HEK293 (cell line): ENCODE results near the gene SYNM.
A peak's percentile ranks its signal among the peaks of the same experiment; 100 is the strongest.

ENCODE experiments used
- CTCF ChIA-PET: fragments of 350-600 bp; formaldehyde crosslinking; extraction: SDS; loops from one replicate; lab custom pipeline; 2021; ENCODE audit warnings: antibody characterized with exemption; lab: Yijun Ruan, JAX
- POLR2A ChIA-PET: fragments of 300-600 bp; formaldehyde crosslinking; extraction: SDS; loops from one replicate; lab custom pipeline; 2020; ENCODE audit warnings: antibody characterized with exemption, inconsistent platforms; lab: Yijun Ruan, JAX
- H3K27ac ChIP-seq: fragments of 200-500 bp; sonication (Bioruptor generic); 2 replicates; pipeline ENCODE4 v1.5.1; 2014; ENCODE audit warnings: low read depth, low read length, control low read depth, inconsistent platforms; ENCODE audit errors: extremely low read depth
- H3K36me3 ChIP-seq, 2 experiments: fragments of 200-500 bp in 1 of 2; sonication (Bioruptor generic) in 1 of 2; 1 replicate in 1 of 2; 2 replicates in 1 of 2; pipeline ENCODE4 v1.5.1; 2014 to 2017; ENCODE audit warnings: inconsistent platforms in 2 of 2, low read length in 2 of 2; ENCODE audit not compliant: control insufficient read depth in 2 of 2, insufficient read depth in 1 of 2
- H3K4me1 ChIP-seq: fragments of 200-500 bp; sonication (Bioruptor generic); 2 replicates; pipeline ENCODE4 v1.5.1; 2014; ENCODE audit warnings: mild to moderate bottlenecking, low read length, inconsistent platforms; ENCODE audit not compliant: control insufficient read depth, insufficient read depth
- H3K4me3 ChIP-seq: 2 replicates; pipeline ENCODE4 v1.5.1; 2011; ENCODE audit warnings: low read depth, mild to moderate bottlenecking, control low read depth, low read length, moderate library complexity
- H3K9me3 ChIP-seq: fragments of 200-500 bp; sonication (Bioruptor generic); 2 replicates; pipeline ENCODE4 v1.5.1; 2014; ENCODE audit warnings: low read depth, low read length, inconsistent platforms; ENCODE audit not compliant: control insufficient read depth, insufficient read depth
- BCL11B ChIP-seq: fragments of 450-650 bp; formaldehyde crosslinking; IDR thresholded peaks from 2 replicates; pipeline ENCODE4 v1.5.1; 2016; ENCODE audit warnings: low read depth, missing biosample characterization, missing genetic modification characterization
- HOXA7 ChIP-seq: sonication (generic); formaldehyde crosslinking; IDR thresholded peaks from 2 replicates; pipeline ENCODE4 v1.8.1; 2022; ENCODE audit warnings: missing genetic modification reagents, borderline replicate concordance
- KLF16 ChIP-seq: fragments of 450-650 bp; formaldehyde crosslinking; IDR thresholded peaks from 2 replicates; pipeline ENCODE4 v1.5.1; 2017; ENCODE audit warnings: missing biosample characterization, missing genetic modification characterization
- SCRT2 ChIP-seq: fragments of 450-650 bp; formaldehyde crosslinking; IDR thresholded peaks from 2 replicates; pipeline ENCODE4 v1.5.1; 2016; ENCODE audit warnings: missing biosample characterization, missing genetic modification characterization
- SP3 ChIP-seq: fragments of 450-650 bp; formaldehyde crosslinking; IDR thresholded peaks from 2 replicates; pipeline ENCODE4 v1.5.1; 2016; ENCODE audit warnings: missing biosample characterization, missing genetic modification characterization
- ZBTB7A ChIP-seq: fragments of 450-650 bp; formaldehyde crosslinking; IDR thresholded peaks from 2 replicates; pipeline ENCODE4 v1.5.1; 2016; ENCODE audit warnings: low read depth, missing biosample characterization, missing genetic modification characterization
- ZFP3 ChIP-seq: fragments of 450-650 bp; formaldehyde crosslinking; IDR thresholded peaks from 2 replicates; pipeline ENCODE4 v1.5.1; 2016; ENCODE audit warnings: low read depth, missing biosample characterization, missing genetic modification characterization
- ZNF140 ChIP-seq: fragments of 450-650 bp; formaldehyde crosslinking; IDR thresholded peaks from 2 replicates; pipeline ENCODE4 v1.5.1; 2016; ENCODE audit warnings: missing biosample characterization, missing genetic modification characterization
- ZNF2 ChIP-seq: fragments of 450-650 bp; formaldehyde crosslinking; IDR thresholded peaks from 2 replicates; pipeline ENCODE4 v1.5.1; 2016; ENCODE audit warnings: missing biosample characterization, missing genetic modification characterization
- ZNF202 ChIP-seq: fragments of 450-650 bp; formaldehyde crosslinking; IDR thresholded peaks from 2 replicates; pipeline ENCODE4 v1.5.1; 2016; ENCODE audit warnings: missing biosample characterization, missing genetic modification characterization, borderline replicate concordance
- ZNF266 ChIP-seq: fragments of 450-650 bp; formaldehyde crosslinking; IDR thresholded peaks from 2 replicates; pipeline ENCODE4 v1.5.1; 2016; ENCODE audit warnings: missing biosample characterization, missing genetic modification characterization, low read depth
- ZNF274 ChIP-seq, 2 experiments: fragments of 200-500 bp in 1 of 2; fragments of 450-650 bp in 1 of 2; sonication (Bioruptor generic) in 1 of 2; formaldehyde crosslinking in 1 of 2; IDR thresholded peaks; 2 replicates each; pipeline versions ENCODE4 v1.5.1 to v1.6.1; 2014 to 2016; ENCODE audit warnings: borderline replicate concordance in 1 of 2, inconsistent platforms in 1 of 2, low read length in 1 of 2, missing biosample characterization in 1 of 2, missing genetic modification characterization in 1 of 2
- ZNF423 ChIP-seq: fragments of 450-650 bp; formaldehyde crosslinking; IDR thresholded peaks from 2 replicates; pipeline ENCODE4 v1.5.1; 2016; ENCODE audit warnings: missing biosample characterization, missing genetic modification characterization
- ZNF473 ChIP-seq: fragments of 450-650 bp; formaldehyde crosslinking; IDR thresholded peaks from 2 replicates; pipeline ENCODE4 v1.5.1; 2017; ENCODE audit warnings: missing biosample characterization, missing genetic modification characterization
- ZNF624 ChIP-seq: fragments of 450-650 bp; formaldehyde crosslinking; IDR thresholded peaks from 2 replicates; pipeline ENCODE4 v1.5.1; 2017; ENCODE audit warnings: missing biosample characterization, missing genetic modification characterization
- ZNF785 ChIP-seq: fragments of 450-650 bp; formaldehyde crosslinking; IDR thresholded peaks from 2 replicates; pipeline ENCODE4 v1.5.1; 2016; ENCODE audit warnings: missing biosample characterization, missing genetic modification characterization
- ZSCAN16 ChIP-seq: fragments of 450-650 bp; formaldehyde crosslinking; IDR thresholded peaks from 2 replicates; pipeline ENCODE4 v1.5.1; 2016; ENCODE audit warnings: missing biosample characterization, missing genetic modification characterization
- ZXDB ChIP-seq: fragments of 450-650 bp; formaldehyde crosslinking; IDR thresholded peaks from 2 replicates; pipeline ENCODE4 v1.5.1; 2016; ENCODE audit warnings: missing biosample characterization, missing genetic modification characterization
- TF ChIP-seq, protein P1 (sequence below): fragments of 450-650 bp; formaldehyde crosslinking; conservative IDR thresholded peaks from 2 replicates; pipeline ENCODE4 v1.5.1; 2016; ENCODE audit warnings: low read depth, missing biosample characterization, missing genetic modification characterization
- TF ChIP-seq, protein P2 (sequence below): fragments of 450-650 bp; formaldehyde crosslinking; IDR thresholded peaks from 2 replicates; pipeline ENCODE4 v1.5.1; 2016; ENCODE audit warnings: missing biosample characterization, missing genetic modification characterization
- TF ChIP-seq, protein P3 (sequence below): fragments of 450-650 bp; formaldehyde crosslinking; IDR thresholded peaks from 2 replicates; pipeline ENCODE4 v1.5.1; 2016; ENCODE audit warnings: missing biosample characterization, missing genetic modification characterization

The SYNM gene

DNA sequence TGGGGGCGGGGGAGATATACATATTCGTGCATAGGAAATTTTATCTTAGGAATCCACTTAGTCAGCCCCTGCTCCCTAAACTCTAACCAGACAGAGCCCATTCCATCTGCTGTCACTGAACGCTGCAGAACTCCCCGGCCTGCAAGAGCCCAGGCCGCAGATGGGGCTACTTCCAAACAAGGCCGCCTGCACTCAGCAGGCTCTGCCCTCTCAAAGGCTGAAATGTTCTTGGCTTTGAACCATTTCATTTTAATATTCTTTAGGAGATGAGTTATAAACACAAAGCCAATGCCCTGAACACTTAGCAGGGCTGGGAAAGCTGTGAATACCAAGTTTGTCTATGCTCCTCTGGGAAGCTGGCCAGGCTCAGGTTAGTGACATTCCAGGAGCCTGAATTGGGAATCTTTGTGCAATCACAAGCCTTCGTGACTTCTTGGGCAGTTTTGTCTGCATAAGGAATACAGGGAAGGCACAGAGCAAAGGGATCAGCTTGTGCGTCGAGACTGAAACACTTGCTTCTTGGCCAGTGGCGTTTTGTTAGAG lies 65.0 kb downstream of the SYNM start:
- H3K27ac ChIP-seq: no peak overlapping the region
- ChIA-PET POLR2A (no interaction called here), CTCF (no interaction called here)
- H3K9me3 ChIP-seq: no peaks in the 10 kb centered on the region
- no peak for TF ChIP-seq ZNF274 (IDR thresholded peaks at IDR 0.05; ENCODE audit: low read length)
- TF ChIP-seq ZNF274 (tag by site-specific recombination; IDR thresholded peaks at IDR 0.05; ENCODE audit: borderline replicate concordance): no peak
- no peak for TF ChIP-seq HOXA7 (CRISPR knock-in tag)
- no peak overlapping the region for H3K4me3 ChIP-seq
- no peaks in the 10 kb centered on the region for H3K4me1 ChIP-seq
- H3K36me3 ChIP-seq: peaks cover 7 to 47% of the 10 kb centered on the region in 2 experiments; a peak in 2 of 3 replicates

DNA sequence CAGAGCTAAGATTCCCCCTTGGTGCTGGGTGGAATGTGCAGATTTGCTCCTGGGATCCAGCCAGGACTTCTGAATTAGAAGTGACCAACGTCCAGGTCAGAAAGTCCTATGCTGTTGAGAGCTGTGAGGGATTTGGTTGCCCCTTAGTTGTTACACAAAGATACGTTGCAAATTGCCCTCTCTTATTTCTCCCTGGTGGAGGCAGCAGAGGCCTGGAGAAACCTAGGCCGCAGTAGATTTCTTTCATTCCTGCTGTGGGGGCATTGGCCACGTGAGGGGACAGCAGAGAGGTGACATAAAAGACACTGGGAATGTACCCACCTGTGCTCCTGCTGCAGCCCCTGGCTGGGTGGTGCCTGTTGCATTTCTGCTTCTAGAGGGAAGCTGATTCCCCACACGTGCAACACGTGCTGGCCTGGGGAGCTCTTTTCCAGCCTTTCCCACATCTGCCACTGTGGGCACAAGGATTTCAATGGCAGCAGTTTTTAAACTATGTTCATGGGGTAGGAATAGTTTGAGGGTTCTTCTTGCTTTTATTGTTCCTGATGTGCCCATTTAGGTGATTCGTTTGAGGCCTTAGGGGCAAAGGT lies 65.7 kb downstream of the SYNM start:
- TF ChIP-seq SCRT2: peak; percentile 70
- no peak for TF ChIP-seq ZNF140
- ChIA-PET CTCF (no interaction called here), POLR2A (no interaction called here)
- no peaks in the 10 kb centered on the region for H3K4me1 ChIP-seq
- H3K4me3 ChIP-seq: no peak overlapping the region
- no peak overlapping the region for H3K27ac ChIP-seq
- peaks cover 7 to 51% of the 10 kb centered on the region in 2 experiments; a peak in 2 of 3 replicates for H3K36me3 ChIP-seq
- H3K9me3 ChIP-seq: no peaks in the 10 kb centered on the region

DNA sequence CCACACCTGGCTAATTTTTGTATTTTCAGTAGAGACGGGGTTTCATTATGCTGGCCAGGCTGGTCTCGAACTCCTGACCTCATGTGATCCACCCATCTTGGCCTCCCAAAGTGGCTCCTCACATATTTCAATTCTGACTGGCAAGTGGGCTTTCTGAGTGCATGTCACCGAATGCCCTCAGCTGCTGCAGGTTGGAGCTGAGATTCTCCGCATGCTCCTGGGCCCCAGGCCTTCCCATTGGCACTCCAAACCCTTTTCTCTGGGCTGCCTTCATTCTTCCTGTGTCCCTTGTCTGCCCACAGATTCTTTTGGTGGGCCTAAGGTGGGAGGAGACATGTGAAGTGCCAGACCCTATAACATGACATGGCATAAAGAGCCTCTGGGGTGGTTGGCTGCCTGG lies 67.3 kb downstream of the SYNM start:
- POLR2A ChIA-PET: no interaction called here
- Histone ChIP-seq H3K27ac (no peak overlapping the region), H3K9me3 (no peaks in the 10 kb centered on the region), H3K36me3 (peaks cover 7 to 45% of the 10 kb centered on the region in 2 experiments; a peak in 2 of 3 replicates), H3K4me3 (no peak overlapping the region), H3K4me1 (0 out of 2 replicates have a peak, but pooled peaks cover under 1% of the 10 kb centered on the region)
- CTCF ChIA-PET: interaction anchor here (0.5 to 0.6 kb wide), 3 partner anchors 59 to 74 kb away, joined by 3 to 4 read pairs (median 3); no protein-coding TSS in a partner anchor
- TF ChIP-seq ZNF473 (tag by site-specific recombination) (no peak), ZNF2 (tag by site-specific recombination) (no peak), ZBTB7A (tag by site-specific recombination) (no peak), ZNF624 (tag by site-specific recombination) (no peak)

DNA sequence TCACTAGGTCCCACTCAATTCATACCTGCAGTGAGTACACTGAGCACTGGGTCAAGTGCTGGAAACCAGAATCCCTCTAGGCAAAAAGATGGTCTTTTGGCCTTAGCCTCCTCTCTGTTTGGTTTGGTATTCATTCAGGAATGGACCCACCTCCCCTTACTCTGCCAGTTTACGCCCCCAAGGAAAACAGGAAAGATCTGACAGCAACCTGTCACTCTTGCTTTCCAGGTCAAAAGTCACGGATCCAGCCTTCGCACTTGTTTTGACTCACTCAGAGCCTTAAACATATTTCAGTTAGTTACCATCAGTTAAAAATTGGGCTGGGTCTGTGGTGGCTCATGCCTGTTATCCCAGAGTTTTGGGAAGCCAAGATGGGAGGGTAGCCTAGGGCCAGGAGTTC lies 68.1 kb downstream of the SYNM start:
- peaks cover 7 to 43% of the 10 kb centered on the region in 2 experiments; a peak in 2 of 3 replicates for H3K36me3 ChIP-seq
- POLR2A ChIA-PET: no interaction called here
- H3K9me3 ChIP-seq: no peaks in the 10 kb centered on the region
- CTCF ChIA-PET: no interaction called here
- no peak overlapping the region for H3K4me3 ChIP-seq
- H3K4me1 ChIP-seq: peaks cover 3% of the 10 kb centered on the region; the same call in 1 of the 2 replicates
- H3K27ac ChIP-seq: no peak overlapping the region
- TF ChIP-seq ZSCAN16 (tag by site-specific recombination) (no peak), BCL11B (tag by site-specific recombination) (no peak), ZNF266 (tag by site-specific recombination) (no peak), ZXDB (tag by site-specific recombination) (no peak), KLF16 (tag by site-specific recombination) (no peak), SP3 (tag by site-specific recombination) (no peak), ZFP3 (no peak), ZNF785 (tag by site-specific recombination) (no peak), ZNF202 (tag by site-specific recombination) (no peak), ZNF423 (tag by site-specific recombination) (no peak)
- TF ChIP-seq, protein P1, sequence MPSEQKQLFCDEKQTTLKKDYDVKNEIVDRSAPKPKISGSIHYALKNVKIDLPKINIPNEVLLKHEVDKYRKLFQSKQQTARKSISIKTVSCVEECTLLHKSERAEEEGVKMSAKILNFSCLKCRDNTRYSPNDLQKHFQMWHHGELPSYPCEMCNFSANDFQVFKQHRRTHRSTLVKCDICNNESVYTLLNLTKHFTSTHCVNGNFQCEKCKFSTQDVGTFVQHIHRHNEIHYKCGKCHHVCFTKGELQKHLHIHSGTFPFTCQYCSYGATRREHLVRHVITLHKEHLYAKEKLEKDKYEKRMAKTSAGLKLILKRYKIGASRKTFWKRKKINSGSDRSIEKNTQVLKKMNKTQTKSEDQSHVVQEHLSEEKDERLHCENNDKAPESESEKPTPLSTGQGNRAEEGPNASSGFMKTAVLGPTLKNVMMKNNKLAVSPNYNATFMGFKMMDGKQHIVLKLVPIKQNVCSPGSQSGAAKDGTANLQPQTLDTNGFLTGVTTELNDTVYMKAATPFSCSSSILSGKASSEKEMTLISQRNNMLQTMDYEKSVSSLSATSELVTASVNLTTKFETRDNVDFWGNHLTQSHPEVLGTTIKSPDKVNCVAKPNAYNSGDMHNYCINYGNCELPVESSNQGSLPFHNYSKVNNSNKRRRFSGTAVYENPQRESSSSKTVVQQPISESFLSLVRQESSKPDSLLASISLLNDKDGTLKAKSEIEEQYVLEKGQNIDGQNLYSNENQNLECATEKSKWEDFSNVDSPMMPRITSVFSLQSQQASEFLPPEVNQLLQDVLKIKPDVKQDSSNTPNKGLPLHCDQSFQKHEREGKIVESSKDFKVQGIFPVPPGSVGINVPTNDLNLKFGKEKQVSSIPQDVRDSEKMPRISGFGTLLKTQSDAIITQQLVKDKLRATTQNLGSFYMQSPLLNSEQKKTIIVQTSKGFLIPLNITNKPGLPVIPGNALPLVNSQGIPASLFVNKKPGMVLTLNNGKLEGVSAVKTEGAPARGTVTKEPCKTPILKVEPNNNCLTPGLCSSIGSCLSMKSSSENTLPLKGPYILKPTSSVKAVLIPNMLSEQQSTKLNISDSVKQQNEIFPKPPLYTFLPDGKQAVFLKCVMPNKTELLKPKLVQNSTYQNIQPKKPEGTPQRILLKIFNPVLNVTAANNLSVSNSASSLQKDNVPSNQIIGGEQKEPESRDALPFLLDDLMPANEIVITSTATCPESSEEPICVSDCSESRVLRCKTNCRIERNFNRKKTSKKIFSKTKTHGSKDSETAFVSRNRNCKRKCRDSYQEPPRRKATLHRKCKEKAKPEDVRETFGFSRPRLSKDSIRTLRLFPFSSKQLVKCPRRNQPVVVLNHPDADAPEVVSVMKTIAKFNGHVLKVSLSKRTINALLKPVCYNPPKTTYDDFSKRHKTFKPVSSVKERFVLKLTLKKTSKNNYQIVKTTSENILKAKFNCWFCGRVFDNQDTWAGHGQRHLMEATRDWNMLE (tag by site-specific recombination): no peak
- TF ChIP-seq, protein P2, sequence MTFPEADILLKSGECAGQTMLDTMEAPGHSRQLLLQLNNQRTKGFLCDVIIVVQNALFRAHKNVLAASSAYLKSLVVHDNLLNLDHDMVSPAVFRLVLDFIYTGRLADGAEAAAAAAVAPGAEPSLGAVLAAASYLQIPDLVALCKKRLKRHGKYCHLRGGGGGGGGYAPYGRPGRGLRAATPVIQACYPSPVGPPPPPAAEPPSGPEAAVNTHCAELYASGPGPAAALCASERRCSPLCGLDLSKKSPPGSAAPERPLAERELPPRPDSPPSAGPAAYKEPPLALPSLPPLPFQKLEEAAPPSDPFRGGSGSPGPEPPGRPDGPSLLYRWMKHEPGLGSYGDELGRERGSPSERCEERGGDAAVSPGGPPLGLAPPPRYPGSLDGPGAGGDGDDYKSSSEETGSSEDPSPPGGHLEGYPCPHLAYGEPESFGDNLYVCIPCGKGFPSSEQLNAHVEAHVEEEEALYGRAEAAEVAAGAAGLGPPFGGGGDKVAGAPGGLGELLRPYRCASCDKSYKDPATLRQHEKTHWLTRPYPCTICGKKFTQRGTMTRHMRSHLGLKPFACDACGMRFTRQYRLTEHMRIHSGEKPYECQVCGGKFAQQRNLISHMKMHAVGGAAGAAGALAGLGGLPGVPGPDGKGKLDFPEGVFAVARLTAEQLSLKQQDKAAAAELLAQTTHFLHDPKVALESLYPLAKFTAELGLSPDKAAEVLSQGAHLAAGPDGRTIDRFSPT (tag by site-specific recombination): no peak
- TF ChIP-seq, protein P3, sequence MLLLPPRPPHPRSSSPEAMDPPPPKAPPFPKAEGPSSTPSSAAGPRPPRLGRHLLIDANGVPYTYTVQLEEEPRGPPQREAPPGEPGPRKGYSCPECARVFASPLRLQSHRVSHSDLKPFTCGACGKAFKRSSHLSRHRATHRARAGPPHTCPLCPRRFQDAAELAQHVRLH (tag by site-specific recombination): no peak
